ENCODE results near the gene DOCK11.
A peak's percentile ranks its signal among the peaks of the same experiment; 100 is the strongest.

DOCK11 gene

GRCh38 chrX:118493016-118493415 lies 2.6 kb upstream of the DOCK11 start:
- TF ChIP-seq FOXP2 (optimal IDR thresholded peaks at IDR 0.05; ENCODE audit: borderline replicate concordance, extremely low read depth, extremely low read length, insufficient read depth) (no peak), TAF1 (IDR thresholded peaks at IDR 0.05; ENCODE audit: borderline replicate concordance, insufficient read depth, low read length) (no peak), POLR2AphosphoS5 (IDR thresholded peaks at IDR 0.05; ENCODE audit: low read depth, low read length) (no peak), SIN3A (IDR thresholded peaks at IDR 0.05; ENCODE audit: borderline replicate concordance, insufficient read depth, low read length) (no peak)
- TF ChIP-seq, protein P1, sequence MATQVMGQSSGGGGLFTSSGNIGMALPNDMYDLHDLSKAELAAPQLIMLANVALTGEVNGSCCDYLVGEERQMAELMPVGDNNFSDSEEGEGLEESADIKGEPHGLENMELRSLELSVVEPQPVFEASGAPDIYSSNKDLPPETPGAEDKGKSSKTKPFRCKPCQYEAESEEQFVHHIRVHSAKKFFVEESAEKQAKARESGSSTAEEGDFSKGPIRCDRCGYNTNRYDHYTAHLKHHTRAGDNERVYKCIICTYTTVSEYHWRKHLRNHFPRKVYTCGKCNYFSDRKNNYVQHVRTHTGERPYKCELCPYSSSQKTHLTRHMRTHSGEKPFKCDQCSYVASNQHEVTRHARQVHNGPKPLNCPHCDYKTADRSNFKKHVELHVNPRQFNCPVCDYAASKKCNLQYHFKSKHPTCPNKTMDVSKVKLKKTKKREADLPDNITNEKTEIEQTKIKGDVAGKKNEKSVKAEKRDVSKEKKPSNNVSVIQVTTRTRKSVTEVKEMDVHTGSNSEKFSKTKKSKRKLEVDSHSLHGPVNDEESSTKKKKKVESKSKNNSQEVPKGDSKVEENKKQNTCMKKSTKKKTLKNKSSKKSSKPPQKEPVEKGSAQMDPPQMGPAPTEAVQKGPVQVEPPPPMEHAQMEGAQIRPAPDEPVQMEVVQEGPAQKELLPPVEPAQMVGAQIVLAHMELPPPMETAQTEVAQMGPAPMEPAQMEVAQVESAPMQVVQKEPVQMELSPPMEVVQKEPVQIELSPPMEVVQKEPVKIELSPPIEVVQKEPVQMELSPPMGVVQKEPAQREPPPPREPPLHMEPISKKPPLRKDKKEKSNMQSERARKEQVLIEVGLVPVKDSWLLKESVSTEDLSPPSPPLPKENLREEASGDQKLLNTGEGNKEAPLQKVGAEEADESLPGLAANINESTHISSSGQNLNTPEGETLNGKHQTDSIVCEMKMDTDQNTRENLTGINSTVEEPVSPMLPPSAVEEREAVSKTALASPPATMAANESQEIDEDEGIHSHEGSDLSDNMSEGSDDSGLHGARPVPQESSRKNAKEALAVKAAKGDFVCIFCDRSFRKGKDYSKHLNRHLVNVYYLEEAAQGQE (IDR thresholded peaks at IDR 0.05; ENCODE audit: insufficient read depth in 1 of 2, low read depth in 2 of 2, low read length in 2 of 2) = no peak

DNA sequence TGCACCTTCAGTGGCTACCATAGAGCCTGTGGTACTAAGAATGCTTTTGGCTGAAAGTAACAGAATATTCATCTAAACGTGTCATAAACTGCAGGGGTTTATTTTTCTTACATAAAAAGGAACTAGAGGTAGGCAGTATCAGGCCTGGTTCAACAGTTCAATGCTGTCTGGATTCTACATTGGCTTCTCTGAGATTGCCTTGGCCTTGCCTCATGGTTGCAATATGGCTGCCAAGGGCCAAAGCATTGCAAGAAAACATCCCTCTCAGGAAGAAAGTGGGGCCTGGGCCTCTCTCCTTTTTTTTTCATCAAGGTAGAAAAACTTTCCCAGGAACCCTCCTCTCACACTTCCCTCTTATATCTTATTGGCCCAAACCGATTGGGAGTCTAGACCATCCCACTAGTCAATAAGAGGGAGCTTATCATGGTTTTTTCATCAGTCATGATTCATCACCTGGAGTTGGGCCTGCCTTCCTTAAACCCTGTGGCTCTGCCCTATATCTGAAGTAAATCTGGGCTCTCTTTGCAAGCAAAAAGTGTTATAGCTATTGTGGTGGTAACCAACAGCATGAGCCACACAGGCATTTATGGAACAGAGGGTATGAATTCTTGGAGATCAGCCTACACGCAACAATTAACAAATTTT lies 1.8 kb upstream of the DOCK11 start:
- no peak for TF ChIP-seq TAF1 (IDR thresholded peaks at IDR 0.05; ENCODE audit: borderline replicate concordance, insufficient read depth, low read length)
- TF ChIP-seq FOXP2 (optimal IDR thresholded peaks at IDR 0.05; ENCODE audit: borderline replicate concordance, extremely low read depth, extremely low read length, insufficient read depth) = no peak
- TF ChIP-seq SIN3A (IDR thresholded peaks at IDR 0.05; ENCODE audit: borderline replicate concordance, insufficient read depth, low read length) = no peak

DNA sequence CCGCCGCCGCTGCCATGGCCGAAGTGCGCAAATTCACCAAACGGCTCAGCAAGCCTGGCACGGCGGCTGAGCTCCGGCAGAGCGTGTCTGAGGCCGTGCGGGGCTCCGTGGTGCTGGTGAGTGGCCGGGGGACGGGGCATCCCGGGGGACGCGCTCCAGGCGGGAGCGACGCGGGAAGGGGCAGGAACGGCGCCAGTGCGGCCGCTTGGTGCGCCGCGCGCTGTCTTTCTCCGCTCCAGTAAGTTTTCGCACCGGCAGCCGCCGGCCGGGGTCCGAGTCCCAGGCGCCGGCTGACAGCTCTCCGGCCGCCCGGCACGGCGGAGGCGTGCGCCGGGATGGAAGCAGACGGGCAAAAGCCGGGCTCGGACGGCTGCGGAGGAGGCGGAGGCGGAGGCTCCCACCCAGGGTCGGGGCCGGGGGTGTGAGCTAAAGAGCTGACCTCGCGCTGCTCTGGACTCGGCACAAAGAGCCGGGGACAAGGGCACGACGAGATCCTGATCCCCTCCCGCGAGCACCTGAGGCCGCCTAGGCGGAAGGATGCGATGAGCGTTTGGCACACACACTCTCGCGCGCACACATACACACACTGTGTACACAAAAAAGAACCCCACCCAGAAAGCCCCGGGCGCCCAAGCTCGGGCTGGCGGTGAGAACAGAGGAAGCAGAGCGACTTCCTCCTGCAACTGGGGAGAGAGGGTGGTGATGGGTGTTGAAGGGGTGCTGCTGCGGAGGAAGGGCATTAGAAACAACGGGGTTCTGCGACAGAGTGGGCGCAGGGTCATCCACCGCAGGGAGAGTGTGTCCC lies 545 bp downstream of the DOCK11 start:
- peak; percentile 70 for TF ChIP-seq FOXP2 (optimal IDR thresholded peaks at IDR 0.05; ENCODE audit: borderline replicate concordance, extremely low read depth, extremely low read length, insufficient read depth)
- TF ChIP-seq TAF1 (IDR thresholded peaks at IDR 0.05; ENCODE audit: borderline replicate concordance, insufficient read depth, low read length) = no peak

DNA sequence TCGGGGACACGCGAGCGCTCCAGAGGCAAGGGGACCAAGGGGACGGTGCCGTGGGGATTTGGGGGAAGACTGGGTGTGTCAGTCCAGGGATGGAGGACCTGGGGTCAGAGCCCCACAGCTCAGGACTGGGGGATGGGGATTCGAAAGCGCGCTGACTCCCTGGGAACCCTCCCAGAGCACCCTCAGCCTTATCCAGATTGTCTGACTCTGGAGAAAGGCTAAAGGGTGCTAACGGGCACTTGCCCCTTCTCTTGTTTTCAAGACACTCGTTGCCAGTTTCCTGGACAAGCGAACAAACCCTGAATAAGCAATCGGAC lies 1.1 kb downstream of the DOCK11 start:
- no peak for TF ChIP-seq FOXP2 (optimal IDR thresholded peaks at IDR 0.05; ENCODE audit: borderline replicate concordance, extremely low read depth, extremely low read length, insufficient read depth)
- no peak for TF ChIP-seq POLR2AphosphoS5 (IDR thresholded peaks at IDR 0.05; ENCODE audit: low read depth, low read length)
- no peak for TF ChIP-seq SIN3A (IDR thresholded peaks at IDR 0.05; ENCODE audit: borderline replicate concordance, insufficient read depth, low read length)
- TF ChIP-seq, protein P1 (IDR thresholded peaks at IDR 0.05; ENCODE audit: insufficient read depth in 1 of 2, low read depth in 2 of 2, low read length in 2 of 2) = no peak
- no peak for TF ChIP-seq TAF1 (IDR thresholded peaks at IDR 0.05; ENCODE audit: borderline replicate concordance, insufficient read depth, low read length)

DNA sequence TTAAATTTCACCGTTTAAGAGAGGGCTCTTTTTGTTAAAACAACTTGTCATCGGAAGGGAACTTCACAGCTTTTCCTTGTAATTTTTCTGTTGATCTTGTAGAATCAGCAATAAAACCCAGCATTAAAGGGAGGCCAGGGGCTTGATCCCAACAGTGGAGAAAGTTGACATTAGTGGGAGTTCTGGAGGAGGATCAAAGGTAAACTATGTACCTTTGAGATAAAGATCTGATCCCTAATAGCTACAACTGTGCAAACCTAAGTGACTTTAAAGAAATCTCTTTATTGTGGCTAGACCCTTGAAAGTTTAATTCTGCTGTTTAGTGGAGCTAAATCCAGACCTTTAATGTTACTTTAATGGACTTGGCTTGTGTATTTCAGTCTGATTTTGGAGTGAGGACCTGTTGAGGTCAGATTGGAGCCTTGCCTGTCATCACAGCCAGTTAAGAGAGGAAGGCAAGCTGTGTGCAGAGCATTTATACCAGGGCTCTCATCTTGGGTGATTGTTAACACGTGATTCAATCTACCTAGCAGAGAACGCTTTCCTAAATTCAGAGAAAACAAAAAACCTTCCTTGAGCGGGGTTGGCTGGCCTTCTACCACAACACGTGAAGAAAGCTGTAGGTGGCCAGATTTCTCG lies 1.7 kb downstream of the DOCK11 start:
- TF ChIP-seq, protein P1 (IDR thresholded peaks at IDR 0.05; ENCODE audit: insufficient read depth in 1 of 2, low read depth in 2 of 2, low read length in 2 of 2) = no peak
- TF ChIP-seq FOXP2 (optimal IDR thresholded peaks at IDR 0.05; ENCODE audit: borderline replicate concordance, extremely low read depth, extremely low read length, insufficient read depth) (no peak), TAF1 (IDR thresholded peaks at IDR 0.05; ENCODE audit: borderline replicate concordance, insufficient read depth, low read length) (no peak), POLR2AphosphoS5 (IDR thresholded peaks at IDR 0.05; ENCODE audit: low read depth, low read length) (no peak), SIN3A (IDR thresholded peaks at IDR 0.05; ENCODE audit: borderline replicate concordance, insufficient read depth, low read length) (no peak)

All from PFSK-1 (cell line).